IMR-90 (cell line): ENCODE results near the gene RINT1. TPM values are rescaled to one million over a fixed set of nuclear protein-coding genes. Genes with fewer than 3 reads are reported as not detected.

Source experiments
- ATAC-seq: fragments of 200-7000 bp; cut with Tn5 transposase; 2 replicates; pipeline ENCODE4 v1.9.1; 2020; ENCODE audit warnings: low read depth, mild to moderate bottlenecking, moderate library complexity
- BruUV-seq: library from RNA; stranded (reverse); fragments of 400-500 nt; replicated peaks from 2 replicates; lab custom pipeline; 2021; lab: Mats Ljungman, UMichigan
- CTCF ChIA-PET: fragments of 300-600 bp; formaldehyde crosslinking; extraction: SDS; loops from one replicate; lab custom pipeline; 2021; ENCODE audit warnings: antibody characterized with exemption; lab: Yijun Ruan, JAX
- POLR2A ChIA-PET: fragments of 300-600 bp; sonication (Branson Sonifier 250); formaldehyde crosslinking; loops from one replicate; lab custom pipeline; 2022; ENCODE audit warnings: antibody characterized with exemption; ENCODE audit not compliant: unreplicated experiment; lab: Charles Lee
- DNase-seq: peaks from one replicate; pipeline ENCODE4 v3.0.0; 2013
- H2AFZ ChIP-seq: replicated peaks from 2 replicates; pipeline ENCODE3; 2013; ENCODE audit warnings: low read length, mild to moderate bottlenecking; ENCODE audit not compliant: poor library complexity
- H2AK5ac ChIP-seq: 2 replicates; pipeline ENCODE4 v1.6.1; 2013; ENCODE audit warnings: low read depth, low read length, inconsistent platforms
- H2AK9ac ChIP-seq: replicated peaks from 2 replicates; pipeline ENCODE3; 2013; ENCODE audit warnings: mild to moderate bottlenecking, low read depth, low read length, moderate library complexity; ENCODE audit not compliant: poor library complexity
- H2BK120ac ChIP-seq: 2 replicates; pipeline ENCODE4 v1.6.1; 2013; ENCODE audit warnings: low read depth, low read length, inconsistent platforms
- H2BK15ac ChIP-seq: 3 replicates; pipeline ENCODE4 v1.6.1; 2013; ENCODE audit warnings: low read depth, low read length, inconsistent platforms
- H2BK20ac ChIP-seq: 2 replicates; pipeline ENCODE4 v1.6.1; 2013; ENCODE audit warnings: low read depth, mild to moderate bottlenecking, inconsistent platforms, low read length, moderate library complexity
- H2BK5ac ChIP-seq: 2 replicates; pipeline ENCODE4 v1.6.1; 2013; ENCODE audit warnings: mild to moderate bottlenecking, low read depth, low read length, inconsistent platforms; ENCODE audit not compliant: poor library complexity, severe bottlenecking
- H3K14ac ChIP-seq: replicated peaks from 2 replicates; pipeline ENCODE4 v1.6.1; 2013; ENCODE audit warnings: low read depth, low read length, inconsistent platforms
- H3K18ac ChIP-seq: 2 replicates; pipeline ENCODE4 v1.6.1; 2013; ENCODE audit warnings: low read depth, low read length, control low read depth
- H3K23ac ChIP-seq: 2 replicates; pipeline ENCODE4 v1.6.1; 2013; ENCODE audit warnings: low read depth, low read length, inconsistent platforms
- H3K27ac ChIP-seq: 2 replicates; pipeline ENCODE4 v1.5.1; 2013; ENCODE audit warnings: mild to moderate bottlenecking, control low read depth, low read length; ENCODE audit not compliant: insufficient read depth
- H3K27me3 ChIP-seq: 2 replicates; pipeline ENCODE4 v1.6.1; 2013; ENCODE audit warnings: low read length; ENCODE audit not compliant: control insufficient read depth, insufficient read depth
- H3K36me3 ChIP-seq: 2 replicates; pipeline ENCODE4 v1.6.1; 2013; ENCODE audit warnings: low read length, mixed read lengths; ENCODE audit not compliant: control insufficient read depth, insufficient read depth
- H3K4ac ChIP-seq: 2 replicates; pipeline ENCODE4 v1.6.1; 2013; ENCODE audit warnings: low read depth, low read length, inconsistent platforms
- H3K4me1 ChIP-seq: 2 replicates; pipeline ENCODE4 v1.6.1; 2013; ENCODE audit warnings: low read length, mixed read lengths; ENCODE audit not compliant: control insufficient read depth, insufficient read depth
- H3K4me2 ChIP-seq: 2 replicates; pipeline ENCODE4 v1.6.1; 2013; ENCODE audit warnings: low read depth, mild to moderate bottlenecking, control low read depth, low read length, moderate library complexity
- H3K4me3 ChIP-seq: 2 replicates; pipeline ENCODE4 v1.5.1; 2013; ENCODE audit warnings: low read depth, mild to moderate bottlenecking, control low read depth, low read length, moderate library complexity; ENCODE audit not compliant: insufficient read depth
- H3K56ac ChIP-seq: 2 replicates; pipeline ENCODE4 v1.6.1; 2013; ENCODE audit warnings: low read length, inconsistent platforms; ENCODE audit not compliant: insufficient read depth; ENCODE audit errors: extremely low read depth
- H3K79me1 ChIP-seq, 2 experiments: 2 replicates each; pipeline ENCODE4 v1.6.1; 2013; ENCODE audit warnings: low read length in 2 of 2, inconsistent platforms in 1 of 2, low read depth in 1 of 2
- H3K9ac ChIP-seq: 2 replicates; pipeline ENCODE4 v1.6.1; 2013; ENCODE audit warnings: low read depth, low read length, control low read depth
- H3K9me1 ChIP-seq: 2 replicates; pipeline ENCODE4 v1.6.1; 2013; ENCODE audit warnings: low read length, inconsistent platforms; ENCODE audit not compliant: insufficient read depth
- H3K9me3 ChIP-seq: 2 replicates; pipeline ENCODE4 v1.6.1; 2013; ENCODE audit warnings: low read length; ENCODE audit not compliant: control insufficient read depth, insufficient read depth
- H4K20me1 ChIP-seq: 2 replicates; pipeline ENCODE4 v1.6.1; 2013; ENCODE audit warnings: low read length, inconsistent platforms; ENCODE audit not compliant: insufficient read depth
- H4K5ac ChIP-seq: 2 replicates; pipeline ENCODE4 v1.6.1; 2013; ENCODE audit warnings: mild to moderate bottlenecking, low read depth, low read length, control low read depth
- H4K8ac ChIP-seq, 2 experiments: 2 replicates each; pipeline ENCODE4 v1.6.1; 2013; ENCODE audit warnings: low read depth in 2 of 2, low read length in 2 of 2, control low read depth in 1 of 2, inconsistent platforms in 1 of 2
- H4K91ac ChIP-seq: 2 replicates; pipeline ENCODE4 v1.6.1; 2013; ENCODE audit warnings: low read depth, low read length, inconsistent platforms; ENCODE audit not compliant: insufficient read depth
- BHLHE40 ChIP-seq: fragments of 150-350 bp; IDR thresholded peaks from 2 replicates; pipeline ENCODE4 v1.6.1; 2016; ENCODE audit warnings: mild to moderate bottlenecking, low read depth, low read length
- CEBPB ChIP-seq: IDR thresholded peaks from 2 replicates; pipeline ENCODE4 v1.6.1; 2012; ENCODE audit warnings: low read depth, low read length, improper control_type of control experiment
- CHD1 ChIP-seq: IDR thresholded peaks from 2 replicates; pipeline ENCODE4 v1.6.1; 2012; ENCODE audit warnings: low read depth, low read length, improper control_type of control experiment
- ELK1 ChIP-seq: fragments of 150-350 bp; IDR thresholded peaks from 2 replicates; pipeline ENCODE4 v1.6.1; 2016; ENCODE audit warnings: low read depth, mild to moderate bottlenecking, low read length, moderate library complexity, borderline replicate concordance
- FOS ChIP-seq: fragments of 150-350 bp; IDR thresholded peaks from 2 replicates; pipeline ENCODE4 v1.6.1; 2016; ENCODE audit warnings: low read depth, low read length
- MAFK ChIP-seq: IDR thresholded peaks from 2 replicates; pipeline ENCODE4 v1.6.1; 2012; ENCODE audit warnings: low read depth, low read length, improper control_type of control experiment
- MAZ ChIP-seq: IDR thresholded peaks from 2 replicates; pipeline ENCODE4 v1.6.1; 2012; ENCODE audit warnings: low read depth, mild to moderate bottlenecking, low read length, improper control_type of control experiment, moderate library complexity, borderline replicate concordance
- MXI1 ChIP-seq: IDR thresholded peaks from 2 replicates; pipeline ENCODE4 v1.6.1; 2012; ENCODE audit warnings: low read depth, mild to moderate bottlenecking, low read length, moderate library complexity, borderline replicate concordance
- NFE2L2 ChIP-seq: fragments of 150-350 bp; IDR thresholded peaks from 2 replicates; pipeline ENCODE4 v1.6.1; 2016; ENCODE audit warnings: low read depth, mild to moderate bottlenecking, low read length
- POLR2A ChIP-seq: IDR thresholded peaks from 2 replicates; pipeline ENCODE4 v1.6.1; 2012; ENCODE audit warnings: mild to moderate bottlenecking, low read depth, low read length
- RAD21 ChIP-seq: IDR thresholded peaks from 2 replicates; pipeline ENCODE4 v1.6.1; 2012; ENCODE audit warnings: low read length, improper control_type of control experiment
- RCOR1 ChIP-seq: IDR thresholded peaks from 2 replicates; pipeline ENCODE4 v1.6.1; 2012; ENCODE audit warnings: mild to moderate bottlenecking, low read length, improper control_type of control experiment; ENCODE audit not compliant: insufficient replicate concordance
- RFX5 ChIP-seq: IDR thresholded peaks from 2 replicates; pipeline ENCODE4 v1.8.0; 2012; ENCODE audit warnings: low read depth, mild to moderate bottlenecking, low read length, moderate library complexity
- SMC3 ChIP-seq: fragments of 150-350 bp; IDR thresholded peaks from 2 replicates; pipeline ENCODE4 v1.6.1; 2016; ENCODE audit warnings: low read depth, mild to moderate bottlenecking, antibody characterized with exemption, low read length, moderate library complexity
- USF2 ChIP-seq: fragments of 150-350 bp; IDR thresholded peaks from 2 replicates; pipeline ENCODE4 v1.6.1; 2017; ENCODE audit warnings: mild to moderate bottlenecking, antibody characterized with exemption, low read length, low read depth
- WGBS, 2 experiments: methylation state at CpG; one replicate each; pipeline versions ENCODE4 v1.1.5 to v1.1.7; 2013; ENCODE audit warnings: missing lambda C conversion rate in 2 of 2; ENCODE audit not compliant: insufficient read length in 1 of 2; ENCODE audit errors: extremely low coverage in 2 of 2; 5-methylcytosine and 5-hydroxymethylcytosine counted together
- dilution Hi-C: fragments of 300-500 bp; cut with HindIII; formaldehyde crosslinking; loops from one replicate; pipeline ENCODE4 v1.14.3; 2018; ENCODE audit warnings: low sequenced_read_pairs; ENCODE audit not compliant: unreplicated experiment
- in situ Hi-C: fragments of 300-500 bp; cut with MboI; formaldehyde crosslinking; loops from 3 replicates; pipeline ENCODE4 v1.14.3; 2019; ENCODE audit warnings: low sequenced_read_pairs, inconsistent platforms, mixed read lengths
- intact Hi-C: fragments of 100-400 bp; cut with micrococcal nuclease; formaldehyde crosslinking; loops from 2 replicates; pipeline ENCODE4 v1.10.0; 2022
- polyA plus RNA-seq, 3 experiments: library from polyadenylated mRNA; depleted of rRNA; stranded (reverse); fragments of >200 nt; gene quantifications; 2 replicates each; pipeline ENCODE4 v1.2.3, GENCODE V29; 2012; ENCODE audit warnings: low replicate concordance in 1 of 3
- total RNA-seq: library from RNA; depleted of rRNA; stranded (reverse); fragments of >200 nt; gene quantifications from 2 replicates; pipeline ENCODE4 v1.2.3, GENCODE V29; 2012
- TF ChIP-seq, protein P1 (sequence below): conservative IDR thresholded peaks from 2 replicates; pipeline ENCODE4 v1.5.1; 2012; ENCODE audit warnings: mild to moderate bottlenecking, low read depth, low read length, improper control_type of control experiment

The RINT1 gene
- total and polyA plus RNA-seq, 2 of the 4 experiments (the other 2 are of a cell fraction) = 15.9 to 23.1 TPM

DNA sequence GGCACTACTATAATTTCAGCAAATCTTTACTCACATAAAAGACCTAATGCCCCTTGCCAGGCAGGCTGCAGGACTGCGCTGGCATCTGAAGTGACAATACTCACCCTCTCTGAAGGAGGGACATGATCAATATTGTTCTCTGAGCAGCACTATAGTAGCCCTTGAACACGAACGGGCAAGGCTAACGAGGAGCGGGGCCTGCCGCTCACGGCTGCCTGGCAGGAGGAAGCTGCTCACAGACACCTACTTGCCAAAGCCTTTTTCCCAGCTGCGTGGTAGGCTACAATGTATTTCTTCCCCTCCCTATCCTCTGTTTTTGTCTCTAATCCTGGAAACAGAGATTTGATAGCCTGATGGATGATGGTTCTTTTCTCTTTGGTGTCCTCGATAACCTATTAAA lies 29.8 kb upstream of the RINT1 start:
- Histone ChIP-seq H3K27me3 (no peaks in the 10 kb centered on the region), H3K36me3 (peaks cover 17% of the 10 kb centered on the region), H3K23ac (no peak overlapping the region), H2AFZ (no peak overlapping the region), H3K9me3 (no peaks in the 10 kb centered on the region), H3K9me1 (0 out of 2 replicates have a peak, but pooled peaks cover 3% of the 10 kb centered on the region), H4K20me1 (no peaks in the 10 kb centered on the region), H3K27ac (no peak overlapping the region), H3K18ac (no peak overlapping the region), H2BK120ac (no peak overlapping the region), H3K79me1 (peaks cover under 1 to 10% of the 10 kb centered on the region in 2 experiments; a peak in 2 of 4 replicates), H4K91ac (no peak overlapping the region), H3K14ac (no peak overlapping the region), H3K4me3 (no peak overlapping the region), H2AK5ac (no peak overlapping the region), H3K4me1 (no peaks in the 10 kb centered on the region), H2BK15ac (no peak overlapping the region), H3K4ac (no peak overlapping the region), H3K4me2 (no peak overlapping the region), H3K56ac (no peak overlapping the region), H2BK20ac (no peak overlapping the region), H3K9ac (no peak overlapping the region), H4K5ac (no peak overlapping the region), H2AK9ac (peak overlapping the region; percentile 82), H2BK5ac (no peak overlapping the region), H4K8ac (no peak overlapping the region)
- intact Hi-C loops = no loop called here
- BruUV-seq = no TSS peak
- DNase-seq (no peak), ATAC-seq (no peak)
- dilution Hi-C loops = no loop called here
- no peak for TF ChIP-seq RFX5
- TF ChIP-seq POLR2A = no peak
- no peak for TF ChIP-seq FOS
- no peak for TF ChIP-seq RCOR1
- no peak for TF ChIP-seq MAZ
- TF ChIP-seq, protein P1, sequence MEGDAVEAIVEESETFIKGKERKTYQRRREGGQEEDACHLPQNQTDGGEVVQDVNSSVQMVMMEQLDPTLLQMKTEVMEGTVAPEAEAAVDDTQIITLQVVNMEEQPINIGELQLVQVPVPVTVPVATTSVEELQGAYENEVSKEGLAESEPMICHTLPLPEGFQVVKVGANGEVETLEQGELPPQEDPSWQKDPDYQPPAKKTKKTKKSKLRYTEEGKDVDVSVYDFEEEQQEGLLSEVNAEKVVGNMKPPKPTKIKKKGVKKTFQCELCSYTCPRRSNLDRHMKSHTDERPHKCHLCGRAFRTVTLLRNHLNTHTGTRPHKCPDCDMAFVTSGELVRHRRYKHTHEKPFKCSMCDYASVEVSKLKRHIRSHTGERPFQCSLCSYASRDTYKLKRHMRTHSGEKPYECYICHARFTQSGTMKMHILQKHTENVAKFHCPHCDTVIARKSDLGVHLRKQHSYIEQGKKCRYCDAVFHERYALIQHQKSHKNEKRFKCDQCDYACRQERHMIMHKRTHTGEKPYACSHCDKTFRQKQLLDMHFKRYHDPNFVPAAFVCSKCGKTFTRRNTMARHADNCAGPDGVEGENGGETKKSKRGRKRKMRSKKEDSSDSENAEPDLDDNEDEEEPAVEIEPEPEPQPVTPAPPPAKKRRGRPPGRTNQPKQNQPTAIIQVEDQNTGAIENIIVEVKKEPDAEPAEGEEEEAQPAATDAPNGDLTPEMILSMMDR = no peak
- TF ChIP-seq USF2 = no peak
- TF ChIP-seq NFE2L2 = no peak
- no peak for TF ChIP-seq MXI1
- TF ChIP-seq RAD21 = no peak
- TF ChIP-seq BHLHE40 = no peak
- TF ChIP-seq CEBPB = no peak
- no peak for TF ChIP-seq MAFK
- no peak for TF ChIP-seq ELK1
- no peak for TF ChIP-seq SMC3
- TF ChIP-seq CHD1 = no peak
- ChIA-PET CTCF (no interaction called here), POLR2A (no interaction called here)
- WGBS, 2 experiments = no CpG with 5 or more reads among the region's 9 CpGs
- in situ Hi-C loops = no loop called here
